BJ (cell line): Measurements from ENCODE around the gene CFTR. TPM values are rescaled to one million over a fixed set of nuclear protein-coding genes. Genes with fewer than 3 reads are reported as not detected.

Experiments
- CTCF ChIA-PET: fragments of 350-600 bp; formaldehyde crosslinking; extraction: SDS; loops from one replicate; lab custom pipeline; 2021; ENCODE audit warnings: antibody characterized with exemption, inconsistent platforms; lab: Yijun Ruan, JAX
- POLR2A ChIA-PET: fragments of 300-600 bp; sonication (Branson Sonifier 250); formaldehyde crosslinking; extraction: SDS; loops from one replicate; lab custom pipeline; 2021; ENCODE audit warnings: antibody characterized with exemption; lab: Charles Lee
- DNase-seq: peaks from one replicate; pipeline ENCODE4 v3.0.0-alpha.2; 2011; ENCODE audit warnings: low read depth
- H3K27me3 ChIP-seq: 2 replicates; pipeline ENCODE4 v1.6.0; 2011; ENCODE audit warnings: low read length; ENCODE audit not compliant: control insufficient read depth, insufficient read depth
- H3K36me3 ChIP-seq: 2 replicates; pipeline ENCODE4 v1.5.1; 2011; ENCODE audit warnings: low read length; ENCODE audit not compliant: control insufficient read depth, insufficient read depth
- H3K4me3 ChIP-seq: 2 replicates; pipeline ENCODE4 v1.5.1; 2011; ENCODE audit warnings: low read depth, mild to moderate bottlenecking, control low read depth, low read length
- CTCF ChIP-seq: IDR thresholded peaks from 2 replicates; pipeline ENCODE4 v1.5.1; 2011; ENCODE audit warnings: low read depth, mild to moderate bottlenecking, control low read depth, inconsistent platforms, low read length, moderate library complexity; ENCODE audit not compliant: insufficient read depth
- polyA plus RNA-seq: library from polyadenylated mRNA; depleted of rRNA; stranded (reverse); fragments of >200 nt; gene quantifications from 2 replicates; pipeline ENCODE4 v1.2.3, GENCODE V29; 2011

Gene CFTR
- polyA plus RNA-seq, 1 experiment = not detected

GRCh38 chr7:117683430-117684175, 203.8 kb downstream of the CFTR start:
- no peak overlapping the region for H3K4me3 ChIP-seq
- H3K36me3 ChIP-seq = no peaks in the 10 kb centered on the region
- POLR2A ChIA-PET = no interaction called here
- CTCF ChIA-PET = no interaction called here
- no peak for DNase-seq
- peaks cover 4% of the 10 kb centered on the region for H3K27me3 ChIP-seq
- no peak for TF ChIP-seq CTCF

GRCh38 chr7:117685795-117686194, 206.0 kb downstream of the CFTR start:
- Histone ChIP-seq H3K4me3 (no peak overlapping the region), H3K36me3 (no peaks in the 10 kb centered on the region), H3K27me3 (peaks cover 2% of the 10 kb centered on the region; the same call in 1 of the 2 replicates)
- DNase-seq = no peak
- TF ChIP-seq CTCF = no peak
- ChIA-PET CTCF (interaction anchor here (2.1 kb wide), 1 partner anchor 10 kb away, joined by 5 read pairs; no protein-coding TSS in a partner anchor), POLR2A (no interaction called here)

- H3K36me3 ChIP-seq = no peaks in the 10 kb centered on the region
- H3K27me3 ChIP-seq = peaks cover 2% of the 10 kb centered on the region; the same call in 1 of the 2 replicates
- no peak for DNase-seq
- TF ChIP-seq CTCF = no peak
- CTCF ChIA-PET = interaction anchor here (2.1 kb wide), 1 partner anchor 11 kb away, joined by 5 read pairs; no protein-coding TSS in a partner anchor
- H3K4me3 ChIP-seq = no peak overlapping the region
- POLR2A ChIA-PET = no interaction called here
Observed at GRCh38 chr7:117686311-117686935, 206.6 kb downstream of the CFTR start.

GRCh38 chr7:117688126-117688525, 208.3 kb downstream of the CFTR start:
- Histone ChIP-seq H3K4me3 (no peak overlapping the region), H3K27me3 (no peaks in the 10 kb centered on the region), H3K36me3 (no peaks in the 10 kb centered on the region)
- POLR2A ChIA-PET = no interaction called here
- CTCF ChIA-PET = interaction anchor here (0.7 to 2.7 kb wide), 3 partner anchors 13 to 1763 kb away, joined by 3 to 9 read pairs (median 3); no protein-coding TSS in a partner anchor
- TF ChIP-seq CTCF = no peak
- DNase-seq = no peak

- TF ChIP-seq CTCF = no peak
- ChIA-PET POLR2A (no interaction called here), CTCF (interaction anchor here (1.1 to 2.7 kb wide), 2 partner anchors 14 to 23 kb away, joined by 3 to 9 read pairs; no protein-coding TSS in a partner anchor)
- no peak for DNase-seq
- Histone ChIP-seq H3K36me3 (no peaks in the 10 kb centered on the region), H3K4me3 (no peak overlapping the region), H3K27me3 (no peaks in the 10 kb centered on the region)
Observed at GRCh38 chr7:117689406-117689805, 209.6 kb downstream of the CFTR start.
